LHCN-M2 (cell line): Measurements from ENCODE around the gene MEX3D. TPM values are rescaled to one million over a fixed set of nuclear protein-coding genes. Genes with fewer than 3 reads are reported as not detected.
A peak's percentile ranks its signal among the peaks of the same experiment; 100 is the strongest.
"Not testable (repeated sequence)": the region's sequence is repeated elsewhere in the genome, so short reads cannot be mapped to it uniquely, and the experiment has no call there.

ENCODE experiments used
- DNase-seq: peaks from one replicate; pipeline ENCODE4 v3.0.0-alpha.2; 2012; ENCODE audit warnings: low read depth
- total RNA-seq: library from RNA; depleted of rRNA; stranded (reverse); fragments of >200 nt; gene quantifications from 2 replicates; pipeline ENCODE4 v1.2.3, GENCODE V29; 2014

The MEX3D gene
- total RNA-seq, 1 experiment from 2014 or later: 67.7 TPM

- DNase-seq: no peak
These were observed 47.8 kb downstream of the MEX3D start for GRCh38 chr19:1520203-1520780.

- not testable (repeated sequence) for DNase-seq
These were observed 48.3 kb downstream of the MEX3D start for GRCh38 chr19:1519802-1520201.

GRCh38 chr19:1518471-1518870 lies 49.7 kb downstream of the MEX3D start:
- DNase-seq: no peak

GRCh38 chr19:1516395-1516753 lies 51.8 kb downstream of the MEX3D start:
- DNase-seq: no peak

GRCh38 chr19:1514986-1515721 lies 53.0 kb downstream of the MEX3D start:
- DNase-seq: no peak

GRCh38 chr19:1514295-1514661 lies 53.8 kb downstream of the MEX3D start:
- DNase-seq: no peak

GRCh38 chr19:1513499-1514294 lies 54.4 kb downstream of the MEX3D start:
- DNase-seq: peak; percentile 15

- no peak for DNase-seq
These were observed 55.2 kb downstream of the MEX3D start, which contains the start of gene ADAMTSL5 for GRCh38 chr19:1512671-1513498. Gene ADAMTSL5 (minus strand): TSS chr19:1513019. CDS start chr19:1510943, 2,076 bp downstream.

GRCh38 chr19:1511318-1512317 lies 56.5 kb downstream of the MEX3D start:
- DNase-seq: no peak

- DNase-seq: no peak
These were observed 57.3 kb downstream of the MEX3D start for GRCh38 chr19:1510807-1511206.

GRCh38 chr19:1510442-1510806 lies 57.7 kb downstream of the MEX3D start:
- DNase-seq: no peak

- no peak for DNase-seq
These were observed 58.3 kb downstream of the MEX3D start for GRCh38 chr19:1509602-1510441.

- no peak for DNase-seq
These were observed 59.6 kb downstream of the MEX3D start for GRCh38 chr19:1508507-1508856.

- peak; percentile 68 for DNase-seq
These were observed 60.2 kb downstream of the MEX3D start for GRCh38 chr19:1507763-1508506.

- DNase-seq: no peak
These were observed 60.9 kb downstream of the MEX3D start for GRCh38 chr19:1507192-1507660.

- no peak for DNase-seq
These were observed 61.9 kb downstream of the MEX3D start for GRCh38 chr19:1505991-1506881.

GRCh38 chr19:1505012-1505411 lies 63.1 kb downstream of the MEX3D start:
- DNase-seq: no peak
